HG03135 (cell line): ENCODE data around the gene DNASE1L1.
A peak's percentile ranks its signal among the peaks of the same experiment; 100 is the strongest.

Experiments
- ATAC-seq: cut with Tn5 transposase; IDR thresholded peaks from one replicate; pipeline ENCODE4 v1.9.1; 2021; ENCODE audit warnings: mild to moderate bottlenecking, moderate library complexity; ENCODE audit not compliant: unreplicated experiment

DNASE1L1 gene

DNA sequence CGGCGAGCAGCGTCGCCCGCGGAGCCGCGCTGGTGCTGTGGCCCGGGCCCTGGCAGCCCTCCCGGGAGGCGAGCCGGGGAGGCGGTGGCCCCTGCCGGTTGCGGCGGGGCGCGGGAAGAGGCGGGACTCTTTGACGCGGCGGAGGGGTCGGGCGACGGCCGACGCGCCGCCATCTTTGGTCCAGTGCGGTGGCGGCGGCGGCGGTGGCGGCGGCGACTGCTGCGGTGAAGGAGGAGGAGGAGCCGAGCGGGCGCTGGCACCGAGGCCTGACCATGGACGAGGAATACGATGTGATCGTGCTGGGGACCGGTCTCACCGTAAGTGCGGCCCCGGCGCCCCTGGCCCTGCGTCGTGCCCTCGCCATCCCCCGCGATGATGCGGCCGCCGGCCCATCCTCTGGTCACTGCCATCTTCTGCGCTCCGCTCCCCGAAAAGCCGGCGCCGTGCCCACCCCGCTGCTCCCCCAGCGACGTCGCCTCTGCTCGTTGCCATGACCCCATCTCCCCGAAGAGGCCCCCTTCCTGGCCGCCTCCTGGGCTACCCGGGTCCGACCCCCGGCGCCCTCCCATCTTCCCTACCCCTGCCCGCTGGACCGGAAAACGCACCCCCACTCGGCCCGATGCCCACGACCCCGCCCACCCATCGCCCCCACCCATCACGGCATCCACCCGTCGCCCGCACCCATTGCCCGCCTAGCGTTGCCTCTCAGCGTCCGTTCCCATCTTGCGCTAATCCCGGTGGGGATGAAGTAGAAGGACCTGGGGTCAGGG lies 28.1 kb upstream of the DNASE1L1 start, which contains the start of gene GDI1:
Gene GDI1 (plus strand): TSS at position 172 of the 770 bp plus-strand sequence. CDS start 101 bp downstream, at position 273.
- no peak for ATAC-seq

DNA sequence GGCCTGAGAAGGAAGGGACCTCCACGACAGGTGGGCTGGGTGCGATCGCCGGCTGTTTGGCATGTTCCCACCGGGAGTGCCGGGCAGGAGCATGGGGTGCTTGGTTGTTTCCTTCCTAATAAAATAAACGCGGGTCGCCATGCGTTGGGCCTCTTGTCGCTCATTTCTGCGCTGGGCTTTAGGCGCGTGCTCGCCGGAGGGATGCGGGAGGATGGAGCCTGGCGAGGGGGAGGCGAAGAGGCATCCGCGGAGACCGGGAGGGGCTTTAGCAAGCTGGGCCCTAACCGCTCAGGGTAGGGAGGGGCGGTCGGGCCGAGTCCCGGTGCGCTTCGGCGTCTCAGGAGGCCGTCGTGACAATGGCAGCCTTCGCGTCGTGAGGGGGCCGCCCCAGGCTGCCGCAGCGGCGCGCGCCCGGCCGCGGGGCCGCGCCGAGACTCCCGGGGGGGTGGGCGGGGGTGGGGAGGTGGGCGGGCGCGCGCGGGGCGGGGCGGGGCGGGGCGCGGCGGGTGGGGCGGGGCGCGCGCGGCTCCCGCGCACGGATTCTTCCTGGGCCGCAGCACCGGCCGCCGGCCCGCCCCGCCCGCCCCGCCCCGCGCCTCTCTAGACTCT lies 27.4 kb upstream of the DNASE1L1 start:
- no peak for ATAC-seq

DNA sequence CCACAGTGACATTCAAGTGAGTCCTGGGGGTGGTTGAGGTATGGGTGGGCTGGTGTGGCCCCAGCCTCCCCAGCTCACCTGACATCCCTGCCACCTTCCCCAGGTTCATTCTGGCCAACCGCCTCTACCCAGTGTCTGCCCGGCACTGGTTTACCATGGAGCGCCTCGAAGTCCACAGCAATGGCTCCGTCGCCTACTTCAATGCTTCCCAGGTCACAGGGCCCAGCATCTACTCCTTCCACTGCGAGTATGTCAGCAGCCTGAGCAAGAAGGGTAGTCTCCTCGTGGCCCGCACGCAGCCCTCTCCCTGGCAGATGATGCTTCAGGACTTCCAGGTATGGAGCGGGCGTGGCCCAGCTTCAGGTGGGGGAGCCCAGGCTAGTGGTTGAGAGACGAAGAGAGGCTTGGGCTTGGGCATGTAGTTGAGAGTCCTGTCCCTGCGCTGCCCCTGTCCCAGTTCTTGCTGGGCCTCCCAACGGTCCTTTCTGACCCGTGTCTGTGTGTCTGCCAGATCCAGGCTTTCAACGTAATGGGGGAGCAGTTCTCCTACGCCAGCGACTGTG lies 26.2 kb upstream of the DNASE1L1 start:
- no peak for ATAC-seq

DNA sequence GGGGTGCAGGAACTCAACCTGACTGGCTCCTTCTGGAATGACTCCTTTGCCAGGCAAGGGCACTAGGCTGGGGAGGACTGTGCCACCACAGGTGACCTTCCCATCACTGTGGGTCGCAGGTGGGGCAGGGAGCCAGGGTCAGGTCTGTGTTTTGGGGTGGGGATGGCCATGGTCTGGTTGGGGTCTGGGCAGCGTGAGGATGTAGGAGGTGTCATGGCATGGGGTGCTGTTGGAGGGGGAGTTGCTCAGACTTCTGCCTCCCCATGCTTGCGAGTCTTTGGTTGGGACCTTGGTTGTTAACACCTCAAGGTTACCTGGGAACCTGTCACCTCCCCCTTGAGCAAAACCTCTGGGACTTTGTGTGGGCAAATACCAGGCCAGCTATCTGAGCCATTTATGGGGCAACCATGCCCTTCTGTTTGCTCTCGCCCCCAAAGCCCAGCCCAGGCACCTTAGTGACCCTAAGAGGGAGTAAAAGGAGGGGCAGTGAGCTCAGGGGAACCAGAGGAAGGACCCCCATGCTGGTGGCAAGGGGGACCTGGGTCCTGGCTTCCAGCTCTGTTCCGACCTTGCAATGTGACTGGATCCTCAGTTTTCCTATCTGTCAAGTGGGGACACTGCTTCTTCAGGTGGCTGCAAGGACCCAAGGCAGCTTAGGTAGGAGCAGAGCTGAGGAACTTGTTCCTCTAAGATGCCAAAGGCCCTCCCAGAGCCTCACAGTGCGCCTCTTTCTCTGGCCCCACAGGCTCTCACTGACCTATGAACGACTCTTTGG lies 25.5 kb upstream of the DNASE1L1 start:
- ATAC-seq, result no peak

DNA sequence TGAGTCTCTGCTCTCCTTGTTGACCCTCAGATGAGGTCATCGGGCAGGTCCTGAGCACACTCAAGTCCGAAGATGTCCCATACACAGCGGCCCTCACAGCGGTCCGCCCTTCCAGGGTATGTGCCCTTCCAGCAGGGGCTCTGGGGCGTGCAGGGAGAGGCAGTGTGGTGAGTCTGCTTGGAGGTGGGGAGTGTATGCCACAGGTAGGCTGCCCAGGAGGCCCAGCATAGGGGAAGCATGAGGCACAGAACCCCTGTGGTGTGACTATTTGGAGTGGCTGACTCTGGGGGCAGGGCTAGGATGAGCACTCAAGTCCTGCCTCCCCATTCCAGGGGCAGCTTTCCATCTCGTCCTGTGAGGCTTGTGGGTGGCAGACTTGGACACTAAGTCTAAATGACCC lies 24.6 kb upstream of the DNASE1L1 start:
- ATAC-seq, result no peak

DNA sequence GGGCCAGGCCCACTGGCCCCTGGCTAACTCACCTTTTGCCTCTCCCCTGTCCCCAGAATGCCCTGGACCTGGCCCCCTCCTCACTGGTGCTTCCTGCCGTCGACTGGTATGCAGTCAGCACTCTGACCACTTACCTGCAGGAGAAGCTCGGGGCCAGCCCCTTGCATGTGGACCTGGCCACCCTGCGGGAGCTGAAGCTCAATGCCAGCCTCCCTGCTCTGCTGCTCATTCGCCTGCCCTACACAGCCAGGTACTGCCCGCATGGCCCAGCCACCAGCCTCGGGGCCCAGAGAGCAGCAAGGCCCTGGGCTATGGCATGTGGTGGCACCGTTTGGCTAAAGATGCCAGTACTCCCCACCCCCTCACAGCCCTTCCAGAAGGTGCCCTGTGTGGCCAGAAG lies 23.2 kb upstream of the DNASE1L1 start:
- no peak for ATAC-seq

DNA sequence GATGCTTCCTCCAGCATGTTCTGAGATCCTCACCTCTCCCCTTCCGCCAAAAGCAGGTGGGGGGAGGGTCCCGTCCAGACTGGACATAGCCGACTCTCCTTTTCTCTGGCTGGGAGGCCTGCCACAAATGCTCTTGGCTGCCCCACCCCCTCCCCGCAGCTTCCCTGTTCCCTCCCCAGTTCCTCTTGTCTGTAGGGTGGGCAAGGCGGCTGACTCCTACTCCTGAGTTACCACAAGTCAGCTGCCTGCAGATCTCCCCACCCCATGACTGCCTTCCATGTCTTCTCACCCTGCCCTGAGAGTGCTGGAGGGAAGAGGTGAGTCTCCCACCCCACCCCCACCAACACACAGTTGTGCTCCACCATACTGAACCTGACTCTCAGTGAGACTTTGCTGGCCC lies 22.3 kb upstream of the DNASE1L1 start:
- no peak for ATAC-seq

DNA sequence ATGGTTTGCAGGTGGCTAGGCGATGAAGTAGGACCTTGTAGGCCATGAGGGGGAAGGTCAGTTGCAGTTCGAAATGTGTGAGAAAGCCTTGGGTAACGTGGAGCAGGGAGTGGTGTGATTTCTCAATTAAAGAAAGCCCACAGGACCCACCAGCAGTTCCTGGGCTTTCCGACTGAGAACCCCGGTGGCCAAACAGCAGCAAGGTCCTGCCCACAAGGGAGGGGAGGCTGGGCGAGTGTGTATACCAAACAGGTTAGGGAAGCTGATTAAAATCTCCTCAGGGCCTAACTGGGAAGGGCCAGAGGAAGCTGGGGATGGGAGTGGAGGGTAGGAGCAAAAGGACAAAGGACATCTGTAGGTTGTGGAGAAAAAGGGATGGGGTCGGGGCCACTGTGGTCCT lies 21.9 kb upstream of the DNASE1L1 start:
- no peak for ATAC-seq

DNA sequence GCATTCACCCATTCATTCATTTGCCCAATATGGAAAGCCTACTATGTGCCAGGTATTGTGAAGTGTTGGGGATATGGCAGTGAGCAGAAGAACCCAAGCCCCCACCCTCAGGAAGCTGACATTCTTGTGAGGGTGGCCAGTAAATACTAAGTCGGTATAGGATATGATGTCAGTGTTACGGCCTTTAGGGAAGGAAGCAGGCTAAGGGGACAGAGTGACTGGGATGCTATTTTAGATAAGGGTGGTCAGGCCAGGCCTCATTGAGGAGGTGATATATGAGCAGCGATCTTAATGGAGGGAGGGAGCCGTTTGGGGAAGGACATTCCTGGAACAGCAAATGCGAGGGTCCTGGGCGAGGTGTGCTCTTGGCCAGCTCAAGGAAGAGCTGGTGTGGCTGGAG lies 21.4 kb upstream of the DNASE1L1 start:
- no peak for ATAC-seq

DNA sequence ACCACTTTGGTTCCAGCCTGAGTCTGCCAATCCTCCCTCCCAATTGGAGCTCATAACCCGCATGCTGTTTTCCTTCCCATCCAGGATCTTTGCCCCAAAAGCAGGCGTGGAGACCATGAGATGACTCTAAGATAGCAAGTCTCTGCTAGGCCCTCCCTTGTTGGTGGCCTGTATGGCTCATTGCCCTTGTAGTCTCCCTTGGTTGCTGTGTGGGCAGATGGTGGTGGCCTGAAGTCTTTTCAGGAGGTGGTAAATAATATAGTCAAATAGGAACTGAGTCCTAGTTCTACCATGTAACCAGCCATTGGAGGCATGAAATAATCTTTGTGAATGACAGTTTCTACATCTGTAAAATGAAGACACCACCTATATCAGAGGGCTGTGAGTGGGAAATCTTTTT lies 20.7 kb upstream of the DNASE1L1 start:
- ATAC-seq, result no peak

DNA sequence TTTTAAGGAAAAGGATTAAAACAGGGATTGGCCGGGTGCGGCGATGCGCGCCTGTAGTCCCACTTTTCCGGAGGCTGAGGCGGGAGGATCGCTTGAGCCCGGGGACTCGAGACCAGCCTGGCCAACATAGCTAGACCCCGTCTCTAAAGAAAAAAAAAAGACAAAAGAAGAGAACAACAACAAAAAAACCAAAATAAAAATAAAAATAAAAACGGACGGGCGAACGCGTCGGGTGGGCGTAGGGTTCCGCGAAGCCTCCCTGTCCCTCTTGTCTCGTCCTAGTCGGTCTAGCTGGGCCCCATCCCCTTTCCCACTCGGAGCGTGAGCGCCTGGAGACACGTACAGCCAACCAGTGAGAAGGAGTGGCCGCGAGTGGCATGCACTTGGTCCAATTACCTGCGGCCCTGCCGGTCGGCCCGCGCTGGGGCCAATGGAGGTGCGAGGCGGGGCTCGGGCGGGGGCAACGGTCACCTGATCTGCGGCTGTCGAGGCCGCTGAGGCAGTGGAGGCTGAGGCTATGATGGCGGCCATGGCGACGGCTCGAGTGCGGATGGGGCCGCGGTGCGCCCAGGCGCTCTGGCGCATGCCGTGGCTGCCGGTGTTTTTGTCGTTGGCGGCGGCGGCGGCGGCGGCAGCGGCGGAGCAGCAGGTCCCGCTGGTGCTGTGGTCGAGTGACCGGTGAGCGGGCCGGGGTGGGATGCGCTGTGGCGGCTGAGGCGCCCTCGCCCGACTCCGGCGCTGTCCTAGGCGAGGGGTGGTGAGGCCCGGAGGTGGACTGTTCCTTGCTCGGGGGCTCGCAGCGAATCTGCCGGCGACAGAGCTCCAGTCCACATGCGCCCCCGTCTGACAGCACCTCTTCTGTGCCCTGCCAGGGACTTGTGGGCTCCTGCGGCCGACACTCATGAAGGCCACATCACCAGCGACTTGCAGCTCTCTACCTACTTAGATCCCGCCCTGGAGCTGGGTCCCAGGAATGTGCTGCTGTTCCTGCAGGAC lies 19.4 kb upstream of the DNASE1L1 start, which contains the start of gene ATP6AP1:
Gene ATP6AP1 (plus strand): TSS at position 502 of the 996 bp plus-strand sequence. CDS start 16 bp downstream, at position 518.
- ATAC-seq, result peak; percentile 92

DNA sequence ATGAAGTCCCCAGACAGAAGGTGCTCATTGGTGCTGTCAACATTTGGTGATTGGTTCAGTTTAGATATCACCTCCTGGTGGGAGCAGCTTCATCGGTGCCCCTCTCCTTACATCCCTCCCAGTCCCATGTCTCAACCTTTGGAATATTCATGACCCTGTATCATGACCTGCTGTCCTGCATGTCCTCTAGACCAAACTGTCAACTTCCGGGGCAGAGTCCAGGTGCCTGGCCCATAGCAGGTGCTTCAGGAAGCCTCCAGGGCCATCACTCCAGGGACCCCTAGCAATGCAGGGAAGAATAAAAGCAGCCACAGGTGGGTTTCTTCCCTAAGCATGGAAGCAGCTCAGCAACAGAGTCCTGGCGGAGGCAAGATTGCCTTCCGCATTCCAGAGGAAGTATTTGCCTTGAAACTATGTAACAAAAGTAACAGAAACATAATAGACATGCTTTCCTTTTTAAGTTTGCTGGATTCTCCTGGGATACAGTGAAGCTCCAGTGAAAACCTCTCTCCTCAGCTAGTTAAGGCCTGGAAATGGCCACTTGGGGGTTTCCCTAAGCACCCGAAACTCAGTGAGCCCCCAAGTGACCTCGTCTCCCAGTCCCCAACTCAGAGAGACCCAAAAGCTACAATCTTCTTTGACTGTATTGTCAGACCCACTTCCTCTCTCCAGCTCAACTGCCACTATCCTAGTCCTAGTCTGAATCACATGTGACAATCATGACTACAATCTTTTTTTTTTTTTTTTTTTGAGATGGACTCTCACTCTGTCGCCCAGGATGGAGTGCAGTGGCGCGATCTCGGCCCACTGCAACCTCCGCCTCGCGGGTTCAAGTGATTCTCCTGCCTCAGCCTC lies 18.1 kb upstream of the DNASE1L1 start:
- no peak for ATAC-seq

DNA sequence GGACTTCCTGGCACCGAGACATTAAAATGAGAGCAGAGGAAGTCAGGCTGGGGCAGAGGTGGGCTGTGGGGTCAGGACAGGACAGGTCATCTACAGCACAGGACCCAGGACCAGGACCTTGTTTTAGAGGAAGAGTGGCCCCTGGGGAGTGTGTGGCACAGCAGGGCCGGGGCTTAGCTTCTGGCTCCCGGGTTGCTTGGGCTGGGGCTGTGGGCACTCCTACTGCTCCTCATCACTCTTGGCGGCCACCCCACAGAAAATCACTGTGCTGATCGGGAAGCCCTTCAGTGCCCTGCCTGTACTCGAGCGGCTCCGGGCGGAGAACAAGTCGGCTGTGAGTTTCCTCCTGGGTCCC lies 11.3 kb upstream of the DNASE1L1 start:
- ATAC-seq, result no peak

DNA sequence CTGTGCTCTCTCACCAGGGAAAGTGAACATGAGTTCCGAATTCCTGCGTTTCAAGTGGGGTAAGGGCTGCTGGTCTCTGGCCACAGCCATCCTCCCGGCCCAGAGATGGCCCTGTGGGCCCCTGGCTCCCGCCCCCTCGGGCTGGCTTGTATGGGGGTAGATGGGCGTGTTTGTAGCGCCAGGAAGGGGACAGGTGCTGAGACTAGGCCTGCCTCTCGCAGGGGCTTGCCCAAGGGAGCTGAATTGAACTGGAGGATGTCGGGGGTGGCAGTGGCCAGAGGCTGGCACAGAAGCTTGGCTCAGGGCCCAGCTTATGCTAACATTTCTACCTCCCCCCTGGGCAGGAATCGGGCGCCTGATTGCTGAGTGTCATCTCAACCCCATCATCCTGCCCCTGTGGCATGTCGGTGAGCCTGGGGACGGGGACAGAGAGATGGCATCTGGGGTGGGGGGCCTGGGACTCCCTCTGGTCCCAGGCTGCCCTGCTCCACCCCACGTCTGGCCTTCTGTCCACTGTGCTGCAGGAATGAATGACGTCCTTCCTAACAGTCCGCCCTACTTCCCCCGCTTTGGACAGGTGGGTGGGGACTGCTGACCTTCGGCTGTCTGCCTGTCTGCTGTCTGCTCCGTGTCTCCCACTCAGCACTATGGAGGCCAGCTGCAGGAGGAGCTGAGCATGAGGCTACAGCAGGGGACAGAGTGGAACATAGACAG lies 10.8 kb upstream of the DNASE1L1 start:
- no peak for ATAC-seq

DNA sequence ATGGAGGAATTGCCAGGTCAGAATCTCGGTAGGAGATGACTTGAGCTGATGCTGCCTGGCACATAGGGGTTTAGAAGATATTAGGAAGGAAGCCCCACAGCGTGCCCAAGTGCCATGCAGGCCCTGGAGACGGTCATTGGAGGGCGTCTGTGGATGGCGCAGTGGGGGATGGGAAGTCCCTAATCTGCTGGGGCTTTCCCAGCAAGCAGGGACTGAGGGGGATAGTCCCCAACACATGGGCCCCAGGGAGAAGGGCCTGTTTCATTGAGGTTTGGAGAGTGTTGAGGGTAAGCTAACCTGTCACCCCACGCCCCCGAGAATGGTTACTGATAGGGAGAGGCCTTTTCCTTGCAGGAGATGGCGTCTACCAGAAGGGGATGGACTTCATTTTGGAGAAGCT lies 10.1 kb upstream of the DNASE1L1 start:
- no peak for ATAC-seq

DNA sequence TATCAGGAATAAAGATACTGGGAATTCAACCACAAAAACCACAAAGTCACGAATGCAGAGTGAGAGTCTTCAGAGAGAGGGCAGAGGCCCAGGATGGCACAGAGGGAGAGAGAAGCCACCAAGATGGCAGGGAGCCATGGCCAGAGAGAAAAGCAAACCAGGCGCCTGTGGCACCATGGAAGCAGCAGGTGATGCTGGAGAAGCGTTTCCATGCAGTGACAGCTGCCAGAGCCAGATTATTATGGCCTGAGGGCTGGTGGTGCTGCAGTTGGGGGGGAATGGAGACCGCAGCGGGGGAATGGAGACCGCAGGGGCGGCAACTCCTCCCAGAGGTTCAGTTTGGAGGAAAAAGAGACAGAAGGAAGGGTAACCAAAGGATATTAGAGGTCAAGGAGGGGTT lies 8.1 kb upstream of the DNASE1L1 start:
- no peak for ATAC-seq

DNA sequence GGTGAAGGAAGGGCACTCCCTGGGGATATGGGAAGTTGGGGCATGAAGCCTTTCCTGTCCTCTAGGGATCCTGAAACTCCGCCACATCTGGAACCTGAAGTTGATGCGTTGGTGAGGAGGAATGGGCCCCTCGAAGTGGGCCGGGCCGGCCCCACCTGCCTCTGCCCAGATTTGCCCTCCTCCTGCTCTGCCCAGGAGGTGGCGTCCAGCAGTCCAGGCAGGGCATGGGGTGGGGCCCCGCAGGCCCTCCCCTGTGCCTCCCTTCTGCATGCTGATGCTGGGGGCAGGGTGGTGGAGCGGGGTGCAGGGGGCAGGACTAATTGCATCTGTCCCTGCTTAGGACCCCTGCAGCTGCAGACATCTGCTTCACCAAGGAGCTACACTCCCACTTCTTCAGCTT lies 4.1 kb upstream of the DNASE1L1 start:
- ATAC-seq, result no peak

DNA sequence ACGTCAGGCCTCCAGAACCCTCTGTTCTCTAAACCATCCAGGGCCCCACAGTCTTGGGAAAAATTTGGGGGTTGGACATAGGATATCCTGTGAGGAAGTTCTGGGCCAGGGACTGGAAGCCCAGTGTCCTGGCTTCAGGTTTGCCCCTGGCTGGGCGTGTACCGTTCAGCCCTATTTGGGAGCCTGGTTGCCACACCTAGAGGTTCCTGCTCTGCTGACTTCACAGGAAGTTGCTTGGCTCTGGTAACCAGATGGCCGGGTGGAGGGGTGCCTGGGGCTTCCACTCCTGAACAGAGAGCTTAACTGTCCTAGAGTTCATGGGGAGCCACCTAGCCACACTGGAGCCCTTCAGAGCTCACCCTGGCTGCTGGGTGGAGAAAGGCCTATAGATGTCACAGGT lies 3.4 kb upstream of the DNASE1L1 start:
- no peak for ATAC-seq

DNA sequence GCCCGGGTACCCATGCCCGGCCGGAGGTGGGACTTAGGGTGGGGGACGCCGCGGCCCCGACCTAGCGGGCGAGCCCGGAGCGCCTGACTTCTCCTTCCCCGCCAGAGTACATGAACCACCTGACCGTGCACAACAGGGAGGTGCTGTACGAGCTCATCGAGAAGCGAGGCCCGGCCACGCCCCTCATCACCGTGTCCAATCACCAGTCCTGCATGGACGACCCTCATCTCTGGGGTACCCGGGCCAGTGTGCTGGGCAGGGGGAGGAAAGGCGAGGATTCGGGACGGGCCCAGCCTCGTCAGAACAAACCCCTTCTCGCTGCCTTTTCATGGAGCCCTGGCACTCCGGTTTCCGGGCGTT lies 2.9 kb upstream of the DNASE1L1 start:
- peak; percentile 51 for ATAC-seq
